Sigmoid colon (tissue), 4 donors: ENCODE measurements around the gene CRADD.

Experiments used
- EP300 ChIP-seq, 4 donors: sonication (generic); formaldehyde crosslinking; IDR thresholded peaks; one replicate each; pipeline ENCODE4 v1.6.1; 2017; ENCODE audit warnings: antibody characterized with exemption in 4 of 4
- POLR2A ChIP-seq, 2 donors: fragments of 450-650 bp; IDR thresholded peaks; one replicate each; pipeline ENCODE4 v1.6.1; 2016; ENCODE audit warnings: antibody characterized with exemption in 2 of 2, mild to moderate bottlenecking in 2 of 2, moderate library complexity in 2 of 2
- POLR2AphosphoS5 ChIP-seq, 4 donors: sonication (generic); formaldehyde crosslinking; IDR thresholded peaks; one replicate each; pipeline ENCODE4 v1.6.1; 2017; ENCODE audit warnings: antibody characterized with exemption in 4 of 4
- TF ChIP-seq, protein P1 (sequence below), 4 experiments: fragments of 450-650 bp in 3 of 4; fragments of 200-600 bp in 1 of 4; IDR thresholded peaks; one replicate each; pipeline ENCODE4 v1.5.1; 2016 to 2019; ENCODE audit warnings: antibody characterized with exemption in 4 of 4, mild to moderate bottlenecking in 3 of 4, moderate library complexity in 2 of 4

DNA sequence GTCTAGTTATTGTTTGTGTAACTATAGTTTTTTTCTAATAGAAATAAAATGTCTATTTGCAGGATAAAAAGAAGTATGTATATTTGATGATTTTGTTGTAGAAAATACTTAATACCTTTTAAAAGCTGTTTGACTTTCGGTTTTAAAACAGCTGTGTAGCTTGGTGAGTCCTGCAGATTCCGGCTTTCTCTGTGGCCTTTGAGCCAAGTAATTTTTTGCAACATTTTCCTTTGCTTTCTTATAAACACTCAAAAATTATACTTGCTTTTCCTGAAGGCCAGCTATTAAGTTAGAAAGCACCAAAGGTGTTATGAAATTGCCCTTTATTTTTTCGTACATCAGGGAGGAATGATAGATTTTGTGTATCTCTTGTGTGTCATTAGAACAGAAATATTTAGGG is 63.6 kb downstream of the CRADD start:
- TF ChIP-seq POLR2AphosphoS5 (IDR thresholded peaks at IDR 0.05) (no peak), POLR2A (IDR thresholded peaks at IDR 0.05) (no peak), EP300 (IDR thresholded peaks at IDR 0.05) (no peak)
- TF ChIP-seq, protein P1, sequence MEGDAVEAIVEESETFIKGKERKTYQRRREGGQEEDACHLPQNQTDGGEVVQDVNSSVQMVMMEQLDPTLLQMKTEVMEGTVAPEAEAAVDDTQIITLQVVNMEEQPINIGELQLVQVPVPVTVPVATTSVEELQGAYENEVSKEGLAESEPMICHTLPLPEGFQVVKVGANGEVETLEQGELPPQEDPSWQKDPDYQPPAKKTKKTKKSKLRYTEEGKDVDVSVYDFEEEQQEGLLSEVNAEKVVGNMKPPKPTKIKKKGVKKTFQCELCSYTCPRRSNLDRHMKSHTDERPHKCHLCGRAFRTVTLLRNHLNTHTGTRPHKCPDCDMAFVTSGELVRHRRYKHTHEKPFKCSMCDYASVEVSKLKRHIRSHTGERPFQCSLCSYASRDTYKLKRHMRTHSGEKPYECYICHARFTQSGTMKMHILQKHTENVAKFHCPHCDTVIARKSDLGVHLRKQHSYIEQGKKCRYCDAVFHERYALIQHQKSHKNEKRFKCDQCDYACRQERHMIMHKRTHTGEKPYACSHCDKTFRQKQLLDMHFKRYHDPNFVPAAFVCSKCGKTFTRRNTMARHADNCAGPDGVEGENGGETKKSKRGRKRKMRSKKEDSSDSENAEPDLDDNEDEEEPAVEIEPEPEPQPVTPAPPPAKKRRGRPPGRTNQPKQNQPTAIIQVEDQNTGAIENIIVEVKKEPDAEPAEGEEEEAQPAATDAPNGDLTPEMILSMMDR (IDR thresholded peaks at IDR 0.05) = no peak
